ENCODE results near the gene R3HDM4.

Gene R3HDM4

DNA sequence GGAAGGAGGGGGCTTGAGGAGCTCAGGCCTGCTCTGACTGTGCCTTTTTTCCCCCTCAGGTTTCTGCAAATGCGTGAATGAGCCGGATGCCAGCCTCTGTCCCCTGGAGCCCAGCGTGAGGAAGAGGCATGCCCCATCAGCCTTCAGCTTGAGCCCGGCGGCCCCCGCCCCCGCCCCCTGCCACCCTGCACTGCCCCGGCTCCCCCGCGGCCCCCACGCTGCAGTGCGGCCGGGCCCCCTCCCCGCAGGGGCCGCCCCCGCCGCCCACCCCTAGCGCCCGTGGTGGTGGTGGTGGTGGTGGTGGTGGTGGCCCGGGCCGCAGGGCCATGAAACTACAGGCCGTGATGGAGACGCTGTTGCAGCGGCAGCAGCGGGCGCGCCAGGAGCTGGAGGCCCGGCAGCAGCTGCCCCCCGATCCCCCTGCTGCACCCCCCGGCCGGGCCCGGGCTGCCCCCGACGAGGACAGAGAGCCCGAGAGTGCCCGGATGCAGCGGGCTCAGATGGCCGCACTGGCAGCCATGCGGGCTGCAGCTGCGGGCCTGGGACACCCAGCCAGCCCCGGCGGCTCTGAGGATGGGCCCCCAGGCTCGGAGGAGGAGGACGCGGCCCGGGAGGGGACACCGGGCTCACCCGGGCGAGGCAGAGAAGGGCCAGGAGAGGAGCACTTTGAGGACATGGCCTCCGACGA lies 16.3 kb upstream of the R3HDM4 start:
- no peak for DNase-seq

DNA sequence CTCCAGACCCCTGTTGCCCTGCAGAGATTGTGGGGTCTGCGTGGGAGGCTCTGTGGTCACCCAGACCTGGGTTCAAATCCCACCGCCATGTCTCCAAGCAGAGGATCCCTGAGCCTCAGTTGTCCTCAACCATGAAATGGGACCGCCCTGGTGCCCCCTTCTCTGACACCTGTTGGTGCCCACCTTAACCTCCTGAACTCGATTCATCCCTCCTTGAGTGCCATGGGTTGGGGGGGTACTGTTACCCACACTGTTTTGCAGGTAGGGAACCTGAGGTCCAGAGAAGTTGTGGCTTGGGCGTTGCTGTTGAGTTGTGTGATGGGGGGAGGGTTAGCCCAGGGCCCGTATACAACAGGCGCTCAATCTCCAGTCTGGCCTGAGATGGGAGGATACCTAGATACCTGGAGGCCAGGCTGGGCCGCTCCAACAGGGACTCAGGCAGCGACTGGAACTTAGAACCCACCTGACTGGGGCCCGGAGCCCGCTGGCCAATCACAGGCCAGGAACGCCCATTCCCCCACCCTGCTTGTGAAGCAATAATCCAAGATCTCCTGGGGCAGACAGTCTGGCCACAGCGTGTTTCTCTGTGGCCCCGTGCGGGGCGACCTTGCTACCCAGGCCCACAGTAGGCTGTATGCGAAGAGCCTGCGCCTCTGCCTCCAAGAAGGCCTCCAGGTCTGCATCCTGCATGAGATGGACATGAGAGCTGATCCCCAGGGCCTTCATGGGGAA lies 15.6 kb upstream of the R3HDM4 start:
- no peak for DNase-seq

DNA sequence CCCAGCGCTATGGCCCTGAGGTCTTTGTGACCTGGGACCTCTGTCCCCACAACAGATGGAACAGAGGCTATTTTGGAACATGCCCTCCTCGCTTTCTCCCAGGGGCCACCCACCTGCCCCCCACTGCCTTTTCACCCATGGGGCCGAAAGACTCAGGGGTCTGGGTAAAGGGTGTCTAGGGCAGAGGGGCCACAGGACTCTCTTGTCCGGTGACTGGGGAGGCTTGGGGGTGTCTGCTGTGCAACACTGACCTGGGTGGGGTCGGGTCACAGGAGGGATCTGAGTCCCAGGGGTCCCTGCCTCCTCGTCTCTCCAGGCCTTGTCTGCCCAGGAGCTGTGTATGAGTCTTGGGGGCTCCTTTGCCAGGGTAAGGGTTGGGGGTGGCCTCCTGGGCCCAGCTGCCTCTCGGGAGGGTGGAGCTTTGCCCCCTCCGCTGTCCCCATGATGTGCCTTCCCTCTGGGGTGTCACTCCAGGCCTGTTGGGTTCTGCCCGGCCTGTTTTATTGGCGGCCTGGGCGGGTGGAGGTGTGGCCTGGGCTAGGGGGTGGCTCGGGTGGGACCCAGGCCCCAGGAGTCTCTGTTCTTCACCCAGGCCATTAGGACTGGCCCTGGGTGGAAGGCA lies 14.9 kb upstream of the R3HDM4 start:
- DNase-seq, result no peak

DNA sequence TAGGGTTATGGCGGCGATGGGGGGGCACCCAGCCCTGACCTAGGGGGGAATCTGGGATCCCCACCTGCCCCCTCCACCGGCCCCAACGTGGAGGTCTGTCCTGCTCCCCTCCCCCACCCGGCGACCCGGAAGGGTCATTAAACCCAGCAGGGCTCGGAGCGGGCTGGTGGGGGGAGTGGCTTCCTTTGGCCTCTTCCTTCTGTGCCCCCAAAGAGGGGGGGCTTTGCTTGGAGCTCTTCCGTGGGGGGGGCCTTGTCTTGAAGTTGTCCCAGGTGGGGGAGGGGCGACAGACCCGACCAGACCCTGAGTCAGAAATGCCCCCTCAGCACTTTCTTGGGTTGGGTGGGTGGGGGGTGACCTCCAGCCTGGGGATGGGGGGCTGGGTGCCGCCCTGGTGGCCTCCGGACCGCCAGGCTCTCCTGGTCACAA lies 14.3 kb upstream of the R3HDM4 start:
- no peak for DNase-seq

DNA sequence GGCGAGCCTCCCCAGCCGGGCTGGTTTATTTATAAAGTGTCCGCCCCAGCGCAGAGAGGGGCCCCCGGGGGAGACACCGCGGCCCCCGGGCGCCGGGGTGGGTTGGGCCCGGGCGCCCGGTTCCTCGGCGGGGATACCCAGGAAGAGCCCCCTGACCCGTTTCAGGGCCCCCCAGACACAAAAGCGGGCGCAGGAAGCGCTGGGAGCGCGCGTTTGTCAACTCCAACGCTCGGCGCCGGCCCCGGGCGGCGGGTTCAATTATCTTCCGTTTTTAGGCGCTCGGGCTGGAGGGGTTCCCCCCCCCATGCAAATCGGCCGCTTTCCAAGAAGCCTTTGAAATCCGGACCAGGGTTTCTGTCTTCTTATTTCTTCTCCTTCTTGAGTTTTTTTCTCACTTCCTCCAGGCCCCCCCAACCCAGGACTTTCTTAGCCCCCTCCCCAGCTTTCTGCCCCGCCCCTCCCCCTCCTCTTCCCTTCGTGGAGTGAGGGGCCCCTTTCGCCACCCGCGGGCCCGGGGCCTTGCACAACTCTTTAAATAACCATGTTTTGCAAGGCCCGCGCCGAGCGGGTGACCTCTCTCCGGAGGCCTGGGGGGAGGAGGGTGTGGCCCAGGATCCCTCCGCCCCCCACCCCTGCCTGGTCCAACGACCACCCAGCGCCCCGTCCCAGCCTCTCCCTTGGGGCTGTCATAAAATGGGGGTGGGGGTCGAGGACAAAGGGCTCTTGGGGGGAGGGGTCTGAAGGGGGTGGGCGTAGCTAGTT lies 13.8 kb upstream of the R3HDM4 start:
- peak; percentile 68 to 76 for DNase-seq

DNA sequence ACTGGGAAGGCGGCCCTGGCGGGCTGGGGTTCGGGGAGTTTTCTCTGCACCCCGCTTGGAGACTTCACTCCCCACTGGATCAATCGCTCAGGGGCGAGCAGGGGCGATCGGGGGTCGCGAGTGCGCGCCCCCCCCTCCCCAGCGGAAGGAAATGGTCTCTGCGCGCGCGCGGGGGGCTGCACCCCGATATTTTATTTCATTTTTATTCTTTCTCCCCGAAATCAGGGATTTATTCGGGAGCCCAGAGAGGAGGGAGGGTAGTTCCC lies 13.2 kb upstream of the R3HDM4 start:
- DNase-seq, result peak in 1 of 2 experiments; percentile 26

DNA sequence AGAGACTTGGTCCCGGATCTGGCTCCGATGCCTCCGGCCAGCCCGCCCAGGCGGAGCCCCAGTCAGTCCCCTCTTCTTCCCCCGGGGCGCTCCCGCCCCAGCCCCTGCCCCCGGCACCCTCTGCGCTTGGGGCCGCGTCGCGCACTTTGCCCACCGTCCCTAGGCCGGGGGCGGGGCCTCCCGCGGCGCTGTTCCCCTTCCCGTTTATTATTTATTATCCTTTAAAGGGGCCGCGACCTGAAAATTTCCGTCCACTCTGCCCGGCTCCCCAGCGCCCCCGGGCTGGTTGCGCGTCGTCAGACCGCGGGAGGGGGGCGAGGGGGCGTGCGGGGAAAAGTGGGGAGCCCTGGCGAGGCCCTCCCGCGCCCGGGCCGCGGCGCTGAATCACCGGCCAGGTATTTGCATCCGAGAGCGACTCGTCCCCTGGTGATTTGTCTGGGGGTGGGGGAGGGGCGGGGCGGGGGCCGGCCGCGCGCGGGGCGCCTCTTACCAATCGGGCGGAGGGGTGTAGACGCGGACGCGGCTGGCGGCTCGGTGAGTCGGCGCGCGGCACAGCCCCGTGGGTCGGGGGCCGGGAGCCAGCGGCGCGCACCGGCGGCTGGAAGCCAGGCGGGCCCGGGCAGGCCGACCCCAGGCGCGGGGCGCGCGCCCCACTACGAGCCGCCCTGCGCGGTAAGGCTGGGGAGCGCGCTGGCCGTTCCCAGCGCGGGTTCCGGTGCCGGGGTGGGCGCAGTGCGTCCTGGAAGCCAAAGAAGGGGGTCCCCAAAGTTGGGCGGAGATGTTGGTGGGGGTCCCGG lies 12.7 kb upstream of the R3HDM4 start, which contains the start of gene ARID3A:
TSS of gene ARID3A (plus strand) at position 510 of the 797 bp plus-strand sequence. CDS start 3,494 bp downstream, outside the sequence.
- DNase-seq, result peak; percentile 80 to 82

DNA sequence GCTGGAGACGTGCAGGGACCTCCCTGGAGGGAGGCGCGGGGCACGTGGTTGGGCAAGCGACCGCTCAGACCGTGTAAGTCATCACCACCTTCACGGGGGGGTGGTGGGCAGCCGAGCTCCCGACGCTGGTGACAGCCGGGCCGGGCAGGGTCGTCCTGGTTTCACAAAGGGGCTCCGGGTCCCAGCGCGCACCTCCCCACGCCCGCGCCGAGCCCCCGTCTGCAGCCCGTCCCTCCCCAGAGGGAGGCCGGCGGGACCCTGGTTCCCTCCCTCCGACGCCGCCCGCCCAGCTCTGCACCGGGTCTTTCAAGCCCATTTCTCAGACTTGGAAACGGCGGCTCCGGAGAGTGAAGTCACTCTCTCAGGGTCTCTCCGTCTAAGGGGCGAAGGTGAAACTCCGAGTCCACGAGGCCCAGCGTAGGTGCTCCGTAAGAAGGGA lies 12.1 kb upstream of the R3HDM4 start:
- DNase-seq, result peak; percentile 42 to 77

DNA sequence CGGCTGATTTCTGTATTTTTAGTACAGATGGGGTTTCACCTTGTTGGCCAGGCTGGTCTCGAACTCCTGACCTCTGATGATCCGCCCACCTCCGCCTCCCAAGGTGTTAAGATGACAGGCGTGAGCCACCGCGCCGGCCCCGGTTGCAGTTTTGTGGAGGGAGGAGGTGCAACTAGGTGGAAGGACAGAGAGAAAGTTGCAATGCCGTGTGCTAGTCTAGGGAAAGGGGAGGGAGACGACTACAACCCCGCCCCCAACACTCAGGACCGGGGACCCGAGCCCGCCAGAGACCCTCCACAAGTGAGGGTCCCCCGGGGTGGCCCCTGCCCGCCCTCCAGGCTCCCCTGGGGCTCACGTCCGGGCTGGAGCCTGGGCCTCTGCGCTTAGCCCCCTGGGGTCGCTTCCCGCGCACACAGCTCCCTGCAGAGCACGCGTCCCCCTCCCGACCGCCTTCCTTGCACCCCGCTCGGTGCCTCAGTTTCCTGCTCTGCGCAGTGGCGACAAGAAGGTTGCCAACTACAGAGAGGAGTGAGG lies 11.6 kb upstream of the R3HDM4 start:
- DNase-seq, result peak; percentile 59 to 69

DNA sequence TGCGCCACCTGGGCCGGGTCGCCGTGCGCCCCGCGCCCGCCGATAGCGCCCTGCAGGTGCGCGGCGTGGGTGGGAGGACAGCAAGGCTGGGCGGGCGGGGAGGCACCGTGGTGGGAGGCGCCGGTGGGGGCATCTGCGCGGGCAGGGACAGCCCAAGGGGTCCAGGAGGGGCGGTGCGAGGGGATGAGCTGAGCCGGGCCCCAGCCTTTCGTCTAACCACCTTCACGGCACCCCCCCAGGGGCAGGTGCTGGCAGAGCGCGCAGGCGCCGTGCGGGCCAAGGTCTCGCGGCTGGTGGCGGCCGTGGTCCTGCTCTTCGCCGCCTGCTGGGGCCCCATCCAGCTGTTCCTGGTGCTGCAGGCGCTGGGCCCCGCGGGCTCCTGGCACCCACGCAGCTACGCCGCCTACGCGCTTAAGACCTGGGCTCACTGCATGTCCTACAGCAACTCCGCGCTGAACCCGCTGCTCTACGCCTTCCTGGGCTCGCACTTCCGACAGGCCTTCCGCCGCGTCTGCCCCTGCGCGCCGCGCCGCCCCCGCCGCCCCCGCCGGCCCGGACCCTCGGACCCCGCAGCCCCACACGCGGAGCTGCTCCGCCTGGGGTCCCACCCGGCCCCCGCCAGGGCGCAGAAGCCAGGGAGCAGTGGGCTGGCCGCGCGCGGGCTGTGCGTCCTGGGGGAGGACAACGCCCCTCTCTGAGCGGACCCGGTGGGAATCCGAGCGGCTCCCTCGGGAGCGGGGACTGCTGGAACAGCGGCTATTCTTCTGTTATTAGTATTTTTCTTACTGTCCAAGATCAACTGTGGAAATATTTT lies 7.2 kb upstream of the R3HDM4 start:
- DNase-seq, result peak; percentile 64 to 72

DNA sequence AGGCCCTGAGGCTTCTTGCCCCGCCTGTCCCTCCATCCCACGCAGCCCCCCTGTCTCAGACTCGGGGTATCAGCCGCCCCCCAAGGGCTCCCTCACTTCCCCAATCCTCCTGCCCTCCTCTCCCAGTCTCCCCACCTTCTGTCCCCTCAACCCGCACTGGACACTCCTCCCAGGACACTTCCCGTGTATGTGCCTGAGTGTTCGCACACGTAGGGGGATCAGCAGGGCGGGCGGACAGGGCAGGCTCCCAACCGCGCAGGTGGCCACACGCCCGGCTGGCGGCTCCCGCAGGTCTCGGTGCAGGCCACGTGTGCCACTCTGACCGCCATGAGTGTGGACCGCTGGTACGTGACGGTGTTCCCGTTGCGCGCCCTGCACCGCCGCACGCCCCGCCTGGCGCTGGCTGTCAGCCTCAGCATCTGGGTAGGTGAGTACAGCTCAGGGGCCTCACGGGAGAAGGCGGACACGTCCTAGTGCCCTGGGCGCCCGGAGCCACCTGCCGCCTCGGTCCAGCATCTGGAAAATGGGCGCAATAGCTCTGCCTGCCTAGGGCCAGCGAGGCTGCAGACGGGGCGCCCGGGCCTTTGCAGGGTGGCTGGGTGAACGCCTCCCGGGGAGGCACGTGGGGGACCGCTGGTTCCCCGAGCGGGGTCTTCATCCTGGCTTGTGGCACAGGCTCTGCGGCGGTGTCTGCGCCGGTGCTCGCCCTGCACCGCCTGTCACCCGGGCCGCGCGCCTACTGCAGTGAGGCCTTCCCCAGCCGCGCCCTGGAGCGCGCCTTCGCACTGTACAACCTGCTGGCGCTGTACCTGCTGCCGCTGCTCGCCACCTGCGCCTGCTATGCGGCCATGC lies 6.4 kb upstream of the R3HDM4 start:
- DNase-seq, result peak; percentile 54 to 63

DNA sequence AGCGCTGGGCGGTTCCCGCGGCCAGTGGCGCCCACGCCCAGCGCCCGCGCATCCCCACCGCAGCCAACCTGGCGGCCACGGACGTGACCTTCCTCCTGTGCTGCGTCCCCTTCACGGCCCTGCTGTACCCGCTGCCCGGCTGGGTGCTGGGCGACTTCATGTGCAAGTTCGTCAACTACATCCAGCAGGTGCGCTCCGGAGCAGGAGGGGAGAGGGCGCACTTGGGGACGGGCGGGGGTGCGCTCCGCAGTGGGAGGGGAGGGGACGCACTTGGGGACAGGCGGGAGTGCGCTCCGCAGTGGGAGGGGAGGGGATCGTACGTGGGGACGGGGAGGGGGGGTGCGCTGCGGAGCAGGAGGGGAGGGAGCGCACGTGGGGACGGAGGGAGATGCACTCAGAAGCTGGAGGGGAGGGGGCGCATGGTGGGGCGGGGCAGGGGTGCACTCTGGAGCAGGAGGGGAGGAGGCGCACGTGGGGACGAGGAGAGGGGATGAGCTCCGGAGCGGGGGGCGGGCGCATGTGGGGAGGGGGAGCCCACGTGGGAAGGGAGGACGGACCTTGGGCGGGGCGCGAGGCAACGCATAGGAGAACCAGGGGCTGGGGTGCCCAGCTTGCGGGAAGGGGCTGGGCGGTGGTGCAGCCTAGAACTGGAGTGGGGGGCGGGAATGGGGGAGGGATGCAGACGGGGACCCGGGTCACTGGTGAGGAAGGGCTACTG lies 5.6 kb upstream of the R3HDM4 start:
- peak; percentile 60 to 65 for DNase-seq

DNA sequence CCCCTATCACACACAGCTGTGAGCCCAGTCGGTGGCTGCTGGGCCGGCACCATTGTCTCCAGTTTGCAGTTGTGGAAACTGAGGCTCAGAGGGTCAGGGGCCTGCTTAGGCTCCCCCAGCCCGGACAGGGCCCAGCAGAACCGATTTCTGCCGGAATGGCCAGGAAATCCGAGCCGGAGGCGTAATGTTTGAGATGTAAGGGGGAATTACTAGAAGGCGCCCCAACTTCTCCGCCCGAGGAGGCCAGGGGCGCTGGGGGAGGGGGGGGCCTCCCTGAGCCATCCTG lies 5.1 kb upstream of the R3HDM4 start:
- no peak for DNase-seq

DNA sequence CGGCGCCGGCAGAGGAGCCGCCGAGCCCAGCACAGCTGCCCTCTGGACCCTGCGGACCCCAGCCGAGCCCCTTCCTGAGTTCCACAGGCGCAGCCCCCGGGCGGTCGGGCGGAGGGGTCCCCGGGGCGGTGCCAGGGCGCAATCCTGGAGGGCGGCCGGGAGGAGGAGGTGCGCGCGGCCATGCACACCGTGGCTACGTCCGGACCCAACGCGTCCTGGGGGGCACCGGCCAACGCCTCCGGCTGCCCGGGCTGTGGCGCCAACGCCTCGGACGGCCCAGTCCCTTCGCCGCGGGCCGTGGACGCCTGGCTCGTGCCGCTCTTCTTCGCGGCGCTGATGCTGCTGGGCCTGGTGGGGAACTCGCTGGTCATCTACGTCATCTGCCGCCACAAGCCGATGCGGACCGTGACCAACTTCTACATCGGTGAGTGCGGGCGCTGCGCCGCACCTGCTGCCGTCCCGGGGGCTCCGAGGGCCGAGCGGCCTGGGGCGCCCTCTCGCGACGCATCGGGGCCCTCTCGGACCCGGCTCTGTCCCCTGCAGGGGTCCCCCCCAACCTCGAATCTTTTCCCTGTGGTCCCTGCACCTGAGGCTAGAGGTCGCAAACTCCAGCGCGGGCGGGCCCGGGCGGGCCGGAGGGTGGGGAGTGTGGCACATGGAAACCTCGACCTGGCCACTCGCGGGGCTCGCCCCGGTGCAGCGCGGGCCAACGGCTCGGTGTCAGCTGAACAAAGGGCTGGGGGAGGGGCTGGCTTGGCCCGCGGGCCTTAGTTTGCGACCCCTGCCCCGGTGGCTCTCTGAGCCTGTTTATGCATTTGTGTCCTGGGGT lies 4.5 kb upstream of the R3HDM4 start, which contains the start of gene KISS1R:
TSS of gene KISS1R (plus strand) at position 11 of the 829 bp plus-strand sequence. CDS start at position 181, 170 bp downstream.
- peak; percentile 51 to 62 for DNase-seq

DNA sequence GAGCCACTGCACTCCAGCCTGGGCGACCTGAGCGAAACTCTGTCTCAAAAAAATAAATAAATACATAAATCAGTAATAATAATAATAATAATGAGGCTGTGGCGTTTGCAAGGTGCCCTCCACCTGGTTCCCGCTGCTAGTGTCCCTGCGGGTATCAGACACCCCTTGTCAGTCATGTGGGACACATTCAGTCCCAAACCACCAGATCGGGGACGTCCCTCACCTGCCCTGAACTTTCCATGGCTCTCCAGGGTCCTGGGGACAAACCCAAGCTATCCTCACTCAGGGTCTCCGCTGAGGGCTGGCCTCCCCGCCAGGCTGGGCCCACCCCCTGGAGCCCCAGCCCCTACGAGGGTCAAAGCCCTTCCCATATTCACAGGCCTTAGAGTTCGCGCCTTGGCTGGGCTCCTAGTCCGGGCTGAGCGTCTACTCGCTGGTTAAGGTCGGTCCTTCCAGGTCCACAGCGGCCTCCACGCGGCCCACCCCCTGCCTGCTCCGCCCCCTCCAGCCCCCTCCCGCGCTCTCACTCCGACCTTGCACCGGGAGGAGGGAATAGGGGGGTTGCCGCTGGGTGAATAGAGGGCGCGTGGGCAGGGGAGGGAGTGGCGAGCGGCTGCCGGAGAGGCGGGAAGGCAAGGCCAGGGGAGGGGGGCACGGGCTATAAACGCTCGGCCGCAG lies 3.8 kb upstream of the R3HDM4 start:
- peak; percentile 64 to 67 for DNase-seq

DNA sequence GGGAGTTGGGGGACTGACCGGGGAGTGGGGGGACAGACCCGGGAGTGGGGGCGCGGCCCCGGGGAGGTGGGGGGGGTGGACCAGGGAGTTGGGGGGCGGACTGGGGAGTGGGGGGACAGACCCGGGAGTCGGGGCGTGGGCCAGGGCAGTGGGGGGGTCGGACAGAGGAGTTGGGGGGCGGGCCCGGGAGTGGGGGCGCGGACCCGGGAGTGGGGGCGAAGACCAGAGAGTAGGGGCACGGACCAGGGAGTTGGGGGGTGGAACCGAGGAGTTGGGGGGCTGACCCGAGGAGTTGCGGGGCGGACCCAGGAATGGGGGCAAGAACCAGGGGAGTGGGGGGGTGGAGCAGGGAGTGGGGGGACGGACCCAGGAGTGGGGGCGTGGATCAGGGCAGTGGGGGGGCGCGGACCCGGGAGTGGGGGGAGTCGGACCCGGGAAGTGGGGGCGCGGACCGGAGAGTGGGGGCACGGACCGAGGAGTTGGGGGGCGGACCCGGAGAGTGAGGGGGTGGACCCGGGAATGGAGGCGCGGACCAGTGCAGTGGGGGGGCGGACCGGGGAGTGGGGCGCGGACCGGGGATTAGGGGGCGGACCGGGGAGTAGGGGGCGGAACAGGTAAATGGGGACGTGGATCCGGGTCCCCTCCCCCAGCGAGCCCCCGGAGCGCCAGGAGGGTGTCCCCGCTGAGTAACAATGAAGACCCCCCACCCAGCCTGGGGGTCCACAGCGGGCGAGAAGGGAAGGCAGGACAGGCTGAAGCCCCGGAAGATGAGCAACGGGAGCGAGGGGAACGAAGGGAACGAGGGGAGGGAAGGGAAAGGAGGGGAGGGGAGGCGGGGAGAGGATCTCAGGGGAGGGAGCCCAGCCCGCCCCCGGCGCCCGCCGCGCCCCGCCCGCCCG lies 589 bp downstream of the R3HDM4 start:
- DNase-seq, result no peak

Data from activated CD4-positive, alpha-beta T cell treated with anti-CD3 and anti-CD28 coated beads, Interleukin-2, amount 50 U/mL, for 48 hours (primary cell).